HG03432 (cell line): ENCODE results near the gene UBE2S.

Experiments
- ATAC-seq: cut with Tn5 transposase; IDR thresholded peaks from one replicate; pipeline ENCODE4 v1.9.1; 2021; ENCODE audit warnings: mild to moderate bottlenecking, moderate library complexity; ENCODE audit not compliant: unreplicated experiment

UBE2S gene

GRCh38 chr19:55384920-55385723 lies 22.5 kb downstream of the UBE2S start:
- peak; percentile 56 for ATAC-seq

DNA sequence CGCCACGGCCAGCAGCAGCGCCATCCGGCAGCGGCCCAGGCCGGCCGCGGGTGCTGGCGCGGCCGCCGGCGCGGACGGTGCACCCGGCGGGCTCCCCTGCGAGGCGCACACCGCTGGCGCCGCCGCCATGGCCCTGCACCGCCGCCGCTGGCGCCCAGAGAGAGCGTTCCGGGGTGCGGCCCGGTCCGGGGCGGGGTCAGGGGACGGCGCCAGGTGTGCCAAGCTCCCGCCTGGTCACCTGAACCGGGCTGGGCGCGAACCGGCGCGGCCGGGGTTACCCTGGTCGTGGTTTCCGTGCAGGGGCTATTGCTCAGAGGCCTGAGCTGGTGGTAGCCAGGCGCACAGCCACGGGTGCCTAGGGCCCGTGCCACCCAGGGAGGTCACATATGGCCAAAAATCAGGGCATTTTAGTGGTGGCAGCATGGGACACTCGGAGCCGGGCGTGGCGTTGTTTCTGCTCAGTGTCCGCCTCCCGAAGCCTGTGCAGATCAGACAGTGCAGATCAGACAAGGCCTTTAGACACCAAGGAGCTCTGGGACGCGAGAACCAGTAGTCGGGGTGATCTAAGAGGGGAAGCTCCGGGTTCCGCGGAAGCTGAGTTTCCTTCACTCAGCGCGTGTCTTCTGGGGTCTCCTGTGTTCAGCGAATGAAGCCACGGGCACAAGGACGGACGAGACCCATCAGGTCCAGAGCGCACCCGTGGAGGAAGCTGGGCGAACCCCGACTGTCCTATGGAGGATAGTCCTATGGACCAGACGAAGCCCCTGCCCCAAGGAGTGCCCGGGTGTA lies 23.3 kb downstream of the UBE2S start, which contains the start of gene TMEM238:
TMEM238 (minus strand) TSS at position 162 of the 789 bp plus-strand sequence; CDS start at position 129, 33 bp downstream.
- peak; percentile 25 for ATAC-seq

- ATAC-seq, result peak; percentile 30
These were observed 24.1 kb downstream of the UBE2S start for GRCh38 chr19:55383279-55384130.

- ATAC-seq, result no peak
These were observed 25.0 kb downstream of the UBE2S start for GRCh38 chr19:55382522-55383054.

DNA sequence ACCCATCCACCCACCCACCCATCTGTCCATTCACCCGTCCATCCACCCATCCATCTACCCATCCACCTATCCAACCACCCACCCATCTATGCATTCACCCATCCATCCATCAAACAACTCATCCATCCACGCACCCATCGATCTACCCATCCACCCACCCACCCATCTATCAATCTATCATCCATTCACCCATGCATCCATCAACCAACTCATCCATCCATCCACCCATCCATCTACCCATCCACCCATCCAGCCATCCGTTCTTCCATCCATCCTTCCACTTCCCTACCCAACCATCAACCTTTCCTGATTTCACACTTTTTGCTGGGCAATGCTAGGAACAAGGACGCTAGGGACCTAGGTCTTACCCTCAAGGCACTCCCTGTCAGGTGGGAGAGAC lies 25.6 kb downstream of the UBE2S start:
- no peak for ATAC-seq

DNA sequence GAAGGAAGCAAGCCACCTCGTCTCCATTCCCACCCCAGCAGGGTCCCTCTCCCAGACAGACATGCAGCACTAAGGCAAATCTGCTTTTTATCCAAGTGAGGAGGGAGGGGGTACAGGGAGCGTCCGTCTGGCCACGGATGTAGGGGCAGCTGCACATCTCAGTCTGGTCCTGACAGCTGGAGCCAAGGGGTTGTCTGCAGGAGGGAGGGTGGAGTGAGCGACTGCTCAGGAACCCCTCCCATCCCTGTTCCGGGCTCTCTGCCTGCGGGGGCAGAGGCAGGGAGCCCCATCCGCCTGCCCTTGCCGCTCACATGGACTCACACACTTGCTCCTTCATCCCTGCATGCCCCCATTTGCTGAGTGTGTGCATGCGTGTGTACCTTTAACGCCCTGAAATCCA lies 28.4 kb downstream of the UBE2S start:
- ATAC-seq, result no peak

DNA sequence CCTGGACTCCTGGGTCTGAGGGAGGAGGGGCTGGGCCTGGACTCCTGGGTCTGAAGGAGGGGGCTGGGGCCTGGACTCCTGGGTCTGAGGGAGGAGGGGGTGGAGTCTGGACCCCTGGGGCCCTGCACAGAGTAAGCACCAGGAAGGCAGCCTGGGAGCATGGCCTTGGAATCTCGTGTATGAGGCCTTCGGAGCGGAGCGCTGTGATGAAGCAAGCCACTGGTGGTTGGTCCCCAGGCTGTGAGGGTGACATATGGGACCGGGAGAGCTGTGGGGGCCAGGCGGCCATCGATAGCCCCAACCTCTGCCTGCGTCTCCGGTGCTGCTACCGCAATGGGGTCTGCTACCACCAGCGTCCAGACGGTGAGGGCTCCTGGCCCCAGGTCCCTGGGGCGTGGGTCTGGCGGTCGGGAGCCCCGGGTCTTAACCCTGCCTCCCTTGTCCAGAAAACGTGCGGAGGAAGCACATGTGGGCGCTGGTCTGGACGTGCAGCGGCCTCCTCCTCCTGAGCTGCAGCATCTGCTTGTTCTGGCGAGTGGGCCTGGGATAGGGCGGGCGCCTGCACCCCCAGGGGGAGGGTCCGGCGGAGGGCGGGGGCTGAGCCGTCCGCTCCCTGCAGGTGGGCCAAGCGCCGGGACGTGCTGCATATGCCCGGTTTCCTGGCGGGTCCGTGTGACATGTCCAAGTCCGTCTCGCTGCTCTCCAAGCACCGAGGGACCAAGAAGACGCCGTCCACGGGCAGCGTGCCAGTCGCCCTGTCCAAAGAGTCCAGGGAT lies 30.0 kb downstream of the UBE2S start:
- ATAC-seq, result no peak

DNA sequence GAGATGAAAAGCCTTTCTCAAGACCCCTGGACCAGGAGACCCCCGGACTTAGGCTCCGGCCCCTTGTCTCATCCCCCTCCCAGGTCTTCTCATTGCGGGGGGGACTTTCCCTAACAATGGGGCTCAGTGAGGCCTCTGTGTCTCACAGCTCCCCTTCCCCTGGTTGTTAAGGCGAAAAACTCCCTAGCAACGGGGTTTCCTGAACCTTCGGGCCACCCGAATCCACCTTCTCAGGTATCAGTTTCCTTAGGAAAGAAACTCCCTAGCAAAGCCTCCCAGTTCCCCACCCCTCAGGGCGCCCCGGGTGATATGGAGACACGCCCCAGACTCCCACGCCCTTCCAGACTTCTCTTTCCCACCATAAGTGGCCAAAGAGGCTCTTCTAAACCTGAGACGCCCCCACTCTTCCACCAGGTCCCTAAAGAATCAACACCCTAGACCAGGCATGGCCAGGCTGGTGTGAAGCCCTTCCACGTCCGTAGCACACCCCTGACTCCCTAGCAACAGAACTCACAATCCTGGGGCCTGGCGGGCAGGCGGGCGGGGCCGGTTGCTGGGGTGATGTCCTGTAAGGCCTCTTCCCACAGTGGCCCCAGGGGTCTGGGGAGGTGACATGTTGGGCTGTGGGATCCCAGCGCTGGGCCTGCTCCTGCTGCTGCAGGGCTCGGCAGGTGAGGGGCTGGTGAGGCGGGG lies 31.2 kb downstream of the UBE2S start, which contains the start of gene TMEM190:
TMEM190 (plus strand) TSS at position 586 of the 693 bp plus-strand sequence; CDS start at position 614, 28 bp downstream.
- ATAC-seq, result no peak

- no peak for ATAC-seq
These were observed 33.4 kb downstream of the UBE2S start for GRCh38 chr19:55373993-55374757.

GRCh38 chr19:55373306-55373992 lies 34.1 kb downstream of the UBE2S start:
- no peak for ATAC-seq

GRCh38 chr19:55372316-55373081 lies 35.1 kb downstream of the UBE2S start:
- ATAC-seq, result no peak

GRCh38 chr19:55370305-55370988 lies 37.1 kb downstream of the UBE2S start, which contains the start of gene IL11:
TSS of gene IL11 (minus strand) at chr19:55370463. CDS start at chr19:55370310, 153 bp downstream.
- no peak for ATAC-seq

DNA sequence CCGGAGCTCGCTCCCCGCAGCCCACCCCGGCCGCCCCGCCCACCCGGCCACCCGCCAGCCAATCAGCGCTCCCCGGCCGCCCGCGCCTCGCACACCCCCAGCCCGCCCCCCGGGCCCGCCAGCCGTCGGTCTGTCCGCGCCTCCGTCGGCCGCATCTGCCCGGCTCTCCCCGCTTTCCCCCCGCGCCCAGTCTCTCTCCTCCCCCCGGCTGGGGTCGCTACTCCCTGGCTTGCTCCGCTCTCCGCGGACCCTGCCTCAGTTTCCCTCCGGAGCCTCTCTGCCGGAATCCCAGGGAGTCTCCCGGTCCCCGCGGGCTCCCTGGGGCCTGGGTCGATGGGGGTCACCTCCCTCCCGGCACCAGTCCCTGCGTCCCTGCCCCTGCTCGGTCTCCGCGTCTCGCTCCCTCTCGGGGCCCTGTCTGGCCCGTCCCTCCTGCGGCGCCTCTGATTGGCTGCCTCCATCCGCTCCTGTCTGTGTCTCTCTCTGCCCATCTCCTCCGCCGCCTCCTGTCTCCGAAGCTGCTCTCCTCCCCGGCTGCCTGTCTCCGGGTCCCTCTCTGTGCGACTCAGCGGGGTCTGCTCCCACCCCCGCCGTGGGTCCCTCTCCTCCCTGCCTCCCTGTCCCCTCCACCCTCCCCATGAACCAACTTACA lies 37.8 kb downstream of the UBE2S start:
- ATAC-seq, result no peak

DNA sequence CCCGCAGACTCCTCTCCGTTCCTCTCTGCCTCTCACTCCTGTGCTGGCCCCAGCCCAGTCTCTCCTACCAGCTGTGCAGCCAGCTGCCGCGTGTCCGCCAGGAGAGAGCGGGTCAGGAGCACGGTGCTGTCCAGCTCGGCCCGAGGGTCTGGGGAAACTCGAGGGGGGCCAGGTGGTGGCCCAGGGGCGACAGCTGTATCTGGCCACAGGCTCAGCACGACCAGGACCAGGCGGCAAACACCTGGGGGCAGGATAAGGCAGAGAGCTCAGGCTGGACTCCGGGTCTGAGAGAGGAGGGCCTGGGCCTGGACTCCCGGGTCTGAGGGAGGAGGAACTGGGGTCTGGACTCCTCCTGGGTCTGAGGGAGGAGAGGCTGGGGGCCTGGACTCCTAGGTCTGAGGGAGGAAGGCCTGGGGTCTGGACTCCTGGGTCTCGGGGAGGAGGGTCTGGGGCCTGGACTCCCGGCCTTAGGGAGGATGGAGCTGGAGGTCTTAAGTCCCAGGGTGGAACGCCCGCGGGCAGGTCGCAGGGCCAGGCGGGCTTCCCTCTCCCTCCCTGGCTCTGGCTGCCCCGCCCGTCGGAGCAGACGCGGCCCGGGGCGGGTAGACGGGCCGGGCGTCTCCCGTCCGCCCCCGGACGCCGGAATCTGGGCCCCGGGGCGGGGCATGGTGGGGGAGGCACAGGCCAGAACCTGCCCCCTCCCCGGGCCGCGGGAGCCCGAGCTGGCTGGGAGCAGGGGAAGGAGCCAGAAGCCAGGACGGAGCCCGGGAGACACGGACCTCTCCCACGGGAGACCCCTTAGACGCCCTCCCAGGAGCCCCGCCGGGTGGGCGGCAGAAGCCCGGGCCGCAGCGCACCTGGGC lies 38.7 kb downstream of the UBE2S start:
- no peak for ATAC-seq

- ATAC-seq, result no peak
These were observed 39.5 kb downstream of the UBE2S start for GRCh38 chr19:55368106-55368505.
